HCT116 (cell line): ENCODE results near the gene MMP17. TPM values are rescaled to one million over a fixed set of nuclear protein-coding genes. Genes with fewer than 3 reads are reported as not detected.
"Not testable (repeated sequence)": the region's sequence is repeated elsewhere in the genome, so short reads cannot be mapped to it uniquely, and the experiment has no call there.

Experiments used
- ATAC-seq: fragments of 200-7000 bp; cut with Tn5 transposase; 2 replicates; pipeline ENCODE4 v1.9.1; 2020; ENCODE audit warnings: mild to moderate bottlenecking, moderate library complexity
- BruUV-seq: library from RNA; stranded (reverse); fragments of 400-500 nt; replicated peaks from 2 replicates; lab custom pipeline; 2021; lab: Mats Ljungman, UMichigan
- CTCF ChIA-PET: fragments of 300-600 bp; sonication (Branson Sonifier 250); formaldehyde crosslinking; loops from one replicate; lab custom pipeline; 2021; ENCODE audit warnings: antibody characterized with exemption; lab: Charles Lee
- POLR2A ChIA-PET: fragments of 300-600, 350-600 bp; sonication (Branson Sonifier 250); formaldehyde crosslinking; loops from one replicate; lab custom pipeline; 2021; ENCODE audit warnings: antibody characterized with exemption; lab: Charles Lee
- RAD21 ChIA-PET, 2 experiments: fragments of 300-600 bp; sonication (Branson Sonifier 250); formaldehyde crosslinking; loops; one replicate each; lab custom pipeline; 2023; ENCODE audit warnings: low total read pairs in 2 of 2; ENCODE audit not compliant: uncharacterized antibody in 2 of 2, unreplicated experiment in 2 of 2, low non-redundant PET in 1 of 2; lab: Charles Lee
- DNase-seq: peaks from one replicate; pipeline ENCODE4 v3.0.0-alpha.2; 2010; ENCODE audit warnings: low read depth, low spot score
- H2AFZ ChIP-seq: fragments of 200-600 bp; shearing (Covaris generic), sonication (generic); 2 replicates; pipeline ENCODE4 v1.6.1; 2017; ENCODE audit warnings: low read depth, mixed run types, mixed read lengths, antibody characterized with exemption, low read length; ENCODE audit not compliant: poor library complexity, severe bottlenecking
- H3K27ac ChIP-seq: 2 replicates; pipeline ENCODE4 v1.5.1; 2012; ENCODE audit warnings: low read depth, low read length
- H3K27me3 ChIP-seq: fragments of 200-600 bp; sonication (generic); 2 replicates; pipeline ENCODE4 v1.6.1; 2016; ENCODE audit warnings: mixed run types, low read length, mixed read lengths; ENCODE audit not compliant: insufficient read depth
- H3K36me3 ChIP-seq, 2 experiments: fragments of 200-500 bp in 1 of 2; fragments of 200-600 bp in 1 of 2; sonication (Bioruptor generic) in 1 of 2; sonication (generic) in 1 of 2; 2 replicates each; pipeline versions ENCODE4 v1.5.1 to v1.6.1; 2014 to 2016; ENCODE audit warnings: low read length in 2 of 2, inconsistent platforms in 1 of 2, mixed read lengths in 1 of 2, mixed run types in 1 of 2; ENCODE audit not compliant: insufficient read depth in 2 of 2, control insufficient read depth in 1 of 2
- H3K4me1 ChIP-seq, 2 experiments: fragments of 200-600 bp in 1 of 2; sonication (generic) in 1 of 2; 2 replicates each; pipeline versions ENCODE4 v1.5.1 to v1.6.1; 2012 to 2017; ENCODE audit warnings: low read length in 2 of 2, inconsistent platforms in 1 of 2, mild to moderate bottlenecking in 1 of 2, mixed read lengths in 1 of 2, mixed run types in 1 of 2, moderate library complexity in 1 of 2; ENCODE audit not compliant: insufficient read depth in 2 of 2, control insufficient read depth in 1 of 2
- H3K4me2 ChIP-seq: fragments of 200-600 bp; sonication (generic); 2 replicates; pipeline ENCODE4 v1.6.1; 2017; ENCODE audit warnings: mixed run types, low read length, mixed read lengths
- H3K4me3 ChIP-seq, 2 experiments: fragments of 200-600 bp in 1 of 2; sonication (generic) in 1 of 2; replicated peaks in 1 of 2; 2 replicates each; pipeline ENCODE4 v1.5.1; 2011 to 2016; ENCODE audit warnings: low read length in 2 of 2, control low read depth in 1 of 2, low read depth in 1 of 2, mild to moderate bottlenecking in 1 of 2, mixed read lengths in 1 of 2, mixed run types in 1 of 2
- H3K79me2 ChIP-seq: fragments of 200-600 bp; sonication (generic); 2 replicates; pipeline ENCODE4 v1.6.1; 2017; ENCODE audit warnings: mild to moderate bottlenecking, mixed run types, low read length, moderate library complexity, mixed read lengths; ENCODE audit not compliant: insufficient read depth
- H3K9ac ChIP-seq: fragments of 200-600 bp; sonication (generic); 2 replicates; pipeline ENCODE4 v1.6.1; 2016; ENCODE audit warnings: low read length, mixed read lengths
- H3K9me2 ChIP-seq: fragments of 200-600 bp; sonication (generic), shearing (Covaris generic); 2 replicates; pipeline ENCODE4 v1.6.1; 2017; ENCODE audit warnings: mixed run types, mild to moderate bottlenecking, moderate library complexity; ENCODE audit not compliant: insufficient read depth
- H3K9me3 ChIP-seq, 2 experiments: fragments of 200-500 bp in 1 of 2; fragments of 200-600 bp in 1 of 2; sonication (Bioruptor generic) in 1 of 2; sonication (generic) in 1 of 2; 2 replicates each; pipeline ENCODE4 v1.6.1; 2014 to 2017; ENCODE audit warnings: low read length in 2 of 2, mixed read lengths in 2 of 2, inconsistent platforms in 1 of 2, low read depth in 1 of 2, mild to moderate bottlenecking in 1 of 2, mixed run types in 1 of 2, moderate library complexity in 1 of 2; ENCODE audit not compliant: control insufficient read depth in 1 of 2, insufficient read depth in 1 of 2
- H4K20me1 ChIP-seq: fragments of 200-600 bp; sonication (generic), shearing (Covaris generic); 2 replicates; pipeline ENCODE4 v1.6.1; 2017; ENCODE audit warnings: mixed run types, mild to moderate bottlenecking, moderate library complexity; ENCODE audit not compliant: insufficient read depth
- ATF3 ChIP-seq: IDR thresholded peaks from 2 replicates; pipeline ENCODE4 v1.6.1; 2012
- CEBPB ChIP-seq: IDR thresholded peaks from 2 replicates; pipeline ENCODE4 v1.6.1; 2012; ENCODE audit warnings: low read depth
- EGR1 ChIP-seq: IDR thresholded peaks from 2 replicates; pipeline ENCODE4 v1.6.1; 2012; ENCODE audit warnings: low read depth
- ELF1 ChIP-seq: IDR thresholded peaks from 2 replicates; pipeline ENCODE4 v1.6.1; 2012; ENCODE audit warnings: low read depth, borderline replicate concordance
- EZH2 ChIP-seq: fragments of 200-600 bp; sonication (generic); IDR thresholded peaks from 2 replicates; pipeline ENCODE4 v1.6.1; 2017; ENCODE audit warnings: antibody characterized with exemption, mixed run types
- EZH2phosphoT487 ChIP-seq: fragments of 200-600 bp; IDR thresholded peaks from 2 replicates; pipeline ENCODE4 v1.6.1; 2018; ENCODE audit warnings: antibody characterized with exemption, borderline replicate concordance
- JUND ChIP-seq: IDR thresholded peaks from 2 replicates; pipeline ENCODE4 v1.6.1; 2012
- MAX ChIP-seq: IDR thresholded peaks from 2 replicates; pipeline ENCODE4 v1.6.1; 2012
- POLR2A ChIP-seq: IDR thresholded peaks from 2 replicates; pipeline ENCODE4 v1.7.0; 2011; ENCODE audit warnings: borderline replicate concordance; ENCODE audit not compliant: insufficient read depth, insufficient read length; ENCODE audit errors: extremely low read depth
- RAD21 ChIP-seq: IDR thresholded peaks from 2 replicates; pipeline ENCODE4 v1.6.1; 2012; ENCODE audit warnings: low read depth, mild to moderate bottlenecking
- REST ChIP-seq: IDR thresholded peaks from 2 replicates; pipeline ENCODE4 v1.6.1; 2012; ENCODE audit warnings: low read depth
- SIN3A ChIP-seq: IDR thresholded peaks from 2 replicates; pipeline ENCODE4 v1.6.1; 2012; ENCODE audit warnings: low read depth
- SP1 ChIP-seq: IDR thresholded peaks from 2 replicates; pipeline ENCODE4 v1.6.1; 2012; ENCODE audit warnings: low read depth
- SRF ChIP-seq: IDR thresholded peaks from 2 replicates; pipeline ENCODE4 v1.6.1; 2012; ENCODE audit warnings: low read depth
- TCF7L2 ChIP-seq: IDR thresholded peaks from 2 replicates; pipeline ENCODE4 v1.7.0; 2011; ENCODE audit warnings: borderline replicate concordance, inconsistent platforms; ENCODE audit not compliant: insufficient read depth, insufficient read length; ENCODE audit errors: extremely low read depth
- YY1 ChIP-seq: IDR thresholded peaks from 2 replicates; pipeline ENCODE4 v1.6.1; 2011; ENCODE audit warnings: low read length, low read depth, moderate library complexity, mild to moderate bottlenecking; ENCODE audit not compliant: insufficient replicate concordance; ENCODE audit errors: extremely low read depth
- ZBTB33 ChIP-seq: IDR thresholded peaks from 2 replicates; pipeline ENCODE4 v1.6.1; 2011; ENCODE audit warnings: mild to moderate bottlenecking, low read length, moderate library complexity; ENCODE audit not compliant: insufficient replicate concordance; ENCODE audit errors: extremely low read depth
- ZFX ChIP-seq: fragments of 450-650 bp; IDR thresholded peaks from 2 replicates; pipeline ENCODE4 v1.6.1; 2017
- ZNF274 ChIP-seq: fragments of 200-500 bp; sonication (Bioruptor generic); IDR thresholded peaks from 2 replicates; pipeline ENCODE4 v1.6.1; 2014; ENCODE audit warnings: mild to moderate bottlenecking, low read depth, low read length, inconsistent platforms
- intact Hi-C: fragments of 100-400 bp; cut with micrococcal nuclease; formaldehyde crosslinking; loops from 2 replicates; pipeline ENCODE4 v1.10.0; 2022
- total RNA-seq: library from RNA; stranded (reverse); gene quantifications from one replicate; pipeline ENCODE4 v1.2.1, GENCODE V29; 2021; ENCODE audit not compliant: unreplicated experiment

MMP17 gene
- total RNA-seq, 1 experiment from 2014 or later, result 14.3 TPM

GRCh38 chr12:131873293-131873692 lies 45.1 kb downstream of the MMP17 start:
- Histone ChIP-seq H3K4me2 (no peak overlapping the region), H3K9ac (no peak overlapping the region), H3K27ac (no peak overlapping the region), H4K20me1 (no peaks in the 10 kb centered on the region), H3K4me1 (peaks cover 18 to 30% of the 10 kb centered on the region in 2 experiments), H3K27me3 (0 out of 2 replicates have a peak, but pooled peaks cover 2% of the 10 kb centered on the region), H2AFZ (no peak overlapping the region), H3K36me3 (no peaks in the 10 kb centered on the region), H3K79me2 (no peaks in the 10 kb centered on the region), H3K9me2 (no peaks in the 10 kb centered on the region), H3K9me3 (no peaks in the 10 kb centered on the region), H3K4me3 (no peak overlapping the region)
- no TSS peak for BruUV-seq
- intact Hi-C loops, result no loop called here
- DNase-seq (no peak), ATAC-seq (no peak)
- ChIA-PET CTCF (no interaction called here), POLR2A (no interaction called here), RAD21 (no interaction called here)
- TF ChIP-seq ZBTB33 (no peak), ATF3 (no peak), TCF7L2 (no peak), REST (no peak), RAD21 (no peak), EZH2phosphoT487 (no peak), SIN3A (no peak), SP1 (no peak), YY1 (no peak), SRF (no peak), EZH2 (no peak), MAX (no peak), ZFX (no peak), EGR1 (no peak), ZNF274 (no peak), ELF1 (no peak), JUND (no peak), POLR2A (no peak), CEBPB (no peak)

GRCh38 chr12:131874972-131875371 lies 46.8 kb downstream of the MMP17 start:
- CTCF ChIA-PET, H3K27me3 ChIP-seq, H3K27ac ChIP-seq, H3K9me3 ChIP-seq, H3K4me2 ChIP-seq, H3K9me2 ChIP-seq, ATAC-seq, H3K9ac ChIP-seq, H3K36me3 ChIP-seq, RAD21 ChIA-PET, H4K20me1 ChIP-seq, POLR2A ChIA-PET, BruUV-seq, DNase-seq, H3K79me2 ChIP-seq, intact Hi-C loops, H3K4me3 ChIP-seq, H2AFZ ChIP-seq: not testable (repeated sequence)
- H3K4me1 ChIP-seq, result peaks cover 15 to 24% of the 10 kb centered on the region in 2 experiments
